Stimulated activated CD8-positive, alpha-beta memory T cell treated with anti-CD3 and anti-CD28 coated beads, Interleukin-15, amount 100 ng/mL, for 4 hours (primary cell): Measurements from ENCODE around the gene SMPD3.

Experiments
- DNase-seq, 2 donors: peaks; one replicate each; pipeline ENCODE4 v3.0.0-alpha.2; 2020; ENCODE audit warnings: low read depth in 2 of 2

Gene SMPD3

DNA sequence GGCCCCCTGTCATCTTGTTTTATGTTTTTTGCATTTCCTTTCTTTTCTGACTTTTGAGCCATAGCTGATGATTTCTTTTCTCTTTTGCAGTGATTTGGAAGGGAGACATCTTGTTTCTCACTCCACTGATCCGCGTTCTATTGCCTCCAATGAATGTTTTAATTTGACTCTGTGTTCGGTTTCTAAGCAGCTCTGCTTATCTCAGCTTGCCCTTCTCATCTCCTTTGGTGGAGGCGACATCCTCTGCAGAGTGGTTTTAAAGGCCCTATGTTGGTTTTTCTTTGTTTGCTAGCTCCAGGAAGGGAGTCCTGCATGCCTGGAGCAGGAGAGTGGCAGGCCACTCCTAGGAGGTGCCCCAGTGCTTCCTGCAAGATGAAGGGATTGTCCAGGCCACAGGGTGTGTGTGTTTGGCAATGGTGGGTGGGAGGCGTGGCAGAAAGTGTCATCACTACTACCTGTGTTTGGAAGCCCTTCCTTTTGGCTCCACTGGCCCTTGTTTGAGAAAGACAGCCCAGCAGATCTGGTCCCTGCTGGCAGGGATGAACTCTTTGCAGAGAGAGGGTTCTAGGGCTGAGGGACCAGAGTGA, 13.6 kb downstream of the SMPD3 start:
- no peak for DNase-seq

DNA sequence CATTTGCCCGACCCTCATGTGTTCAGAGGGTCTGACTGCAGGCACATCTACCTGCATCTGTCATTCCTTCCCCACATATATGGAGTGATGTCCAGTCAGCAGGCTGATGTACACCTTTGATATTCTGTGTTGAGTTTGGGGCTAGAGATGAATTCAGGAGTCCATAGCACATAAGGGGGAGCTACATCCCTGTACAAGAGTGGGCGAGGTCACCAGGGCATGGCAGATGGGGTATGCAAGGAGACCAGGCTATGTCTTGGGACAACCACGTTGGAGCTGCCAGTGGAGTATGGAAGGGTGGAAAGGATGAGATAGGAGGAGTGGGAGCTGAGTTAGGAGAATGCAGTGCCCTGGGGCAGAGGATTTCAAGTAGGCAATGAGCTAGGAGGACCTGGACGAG, 15.0 kb downstream of the SMPD3 start:
- DNase-seq: no peak

DNA sequence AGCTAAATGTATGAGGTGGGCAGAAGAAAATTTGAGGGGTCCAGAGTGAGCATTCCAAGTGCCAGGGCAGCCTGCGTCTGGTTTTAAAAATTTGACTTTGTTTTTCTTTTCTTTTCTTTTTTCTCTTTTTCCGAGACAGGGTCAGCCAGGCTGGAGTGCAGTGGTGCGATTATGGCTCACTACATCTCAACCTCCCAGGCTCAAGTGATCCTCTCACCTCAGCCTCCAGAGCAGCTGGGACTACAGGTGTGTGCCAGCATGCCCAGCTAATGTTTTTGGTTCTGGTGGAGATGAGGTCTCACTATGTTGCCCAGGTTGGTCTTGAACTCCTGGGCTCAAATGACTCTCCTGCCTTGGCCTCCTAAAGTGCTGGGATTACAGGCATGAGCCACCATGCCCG, 15.6 kb downstream of the SMPD3 start:
- DNase-seq: no peak

DNA sequence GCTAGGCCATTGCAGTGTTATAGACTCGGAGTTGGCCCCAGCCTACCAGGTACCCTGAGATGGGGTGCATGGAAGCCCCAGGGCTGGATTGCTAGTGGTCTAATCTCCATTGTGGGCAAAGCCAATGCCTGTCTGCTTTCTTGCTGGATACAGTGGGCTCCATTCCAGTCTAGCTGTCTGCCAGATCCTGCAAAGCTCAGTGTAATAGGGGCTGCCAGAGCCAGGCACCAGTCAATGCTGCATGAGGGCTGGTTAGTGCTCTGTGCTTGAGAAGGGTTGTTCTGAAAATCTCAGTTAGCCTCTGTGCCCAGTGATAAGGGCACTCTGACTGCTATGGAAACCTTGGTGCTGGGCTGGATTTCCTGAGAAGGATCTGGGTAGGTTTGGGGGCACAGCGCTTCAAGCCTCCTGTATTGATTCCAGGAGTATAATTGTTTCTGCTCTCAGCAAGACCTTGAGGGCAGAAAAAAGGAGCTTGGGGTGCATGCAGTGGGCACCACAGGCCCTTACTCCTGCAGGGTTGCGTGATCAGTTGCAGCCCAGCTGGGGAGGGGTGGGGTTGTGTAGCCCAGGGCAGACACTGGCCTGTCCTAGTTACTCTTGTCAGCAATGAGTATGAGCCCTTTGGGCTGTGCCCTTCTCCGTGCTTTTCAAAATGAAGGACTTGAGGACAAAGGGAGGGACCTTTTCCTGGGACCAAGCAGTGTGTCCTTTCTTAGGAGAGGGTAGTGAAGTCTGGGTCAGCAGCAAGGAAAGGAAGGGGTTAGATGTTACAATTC, 19.0 kb downstream of the SMPD3 start:
- no peak for DNase-seq

DNA sequence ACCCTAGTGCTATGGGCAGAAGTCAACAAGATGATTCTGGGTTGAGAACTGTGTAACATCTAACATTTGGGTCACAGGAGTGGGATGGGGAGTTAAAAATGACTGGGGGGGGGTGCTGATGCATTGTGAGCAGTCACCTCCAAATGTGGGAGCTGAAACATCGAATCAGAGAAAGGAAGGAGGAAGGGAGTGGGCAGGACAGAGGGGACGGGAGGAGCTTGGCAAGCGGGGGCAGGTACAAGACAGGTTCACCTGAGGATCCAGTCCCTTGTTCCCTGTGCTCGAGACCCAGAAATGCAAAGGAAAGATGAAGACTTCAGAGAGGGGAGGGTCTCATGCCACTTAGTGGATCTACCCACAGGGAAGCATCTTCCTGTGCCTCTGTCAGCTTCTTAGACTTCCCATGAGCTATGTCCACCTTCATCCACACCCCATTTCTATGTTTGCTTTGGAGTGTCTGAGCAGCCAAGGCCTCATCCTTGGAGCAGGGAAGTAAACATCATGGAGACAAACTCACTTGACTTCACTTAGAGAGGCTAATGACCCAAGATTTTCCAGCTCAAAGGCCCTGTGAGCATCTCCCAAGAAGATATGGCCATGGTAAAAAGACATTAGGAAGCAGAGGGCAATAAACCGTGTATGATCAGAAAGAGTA, 20.5 kb downstream of the SMPD3 start:
- DNase-seq: no peak

DNA sequence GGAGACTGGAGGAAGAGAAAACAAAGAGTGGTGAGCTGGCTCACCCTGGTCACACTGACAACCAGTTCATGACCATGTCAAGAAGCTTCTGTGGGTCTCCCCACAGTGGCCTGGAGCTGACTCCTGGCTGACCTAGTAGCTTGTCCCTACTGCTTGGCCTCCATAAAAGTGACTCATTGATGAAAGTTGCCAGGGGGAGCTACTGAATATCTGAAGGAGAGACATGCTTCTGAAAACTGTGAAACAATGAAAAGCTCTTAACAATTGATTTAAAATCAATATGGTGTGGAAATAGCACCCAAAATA, 22.0 kb downstream of the SMPD3 start:
- no peak for DNase-seq

DNA sequence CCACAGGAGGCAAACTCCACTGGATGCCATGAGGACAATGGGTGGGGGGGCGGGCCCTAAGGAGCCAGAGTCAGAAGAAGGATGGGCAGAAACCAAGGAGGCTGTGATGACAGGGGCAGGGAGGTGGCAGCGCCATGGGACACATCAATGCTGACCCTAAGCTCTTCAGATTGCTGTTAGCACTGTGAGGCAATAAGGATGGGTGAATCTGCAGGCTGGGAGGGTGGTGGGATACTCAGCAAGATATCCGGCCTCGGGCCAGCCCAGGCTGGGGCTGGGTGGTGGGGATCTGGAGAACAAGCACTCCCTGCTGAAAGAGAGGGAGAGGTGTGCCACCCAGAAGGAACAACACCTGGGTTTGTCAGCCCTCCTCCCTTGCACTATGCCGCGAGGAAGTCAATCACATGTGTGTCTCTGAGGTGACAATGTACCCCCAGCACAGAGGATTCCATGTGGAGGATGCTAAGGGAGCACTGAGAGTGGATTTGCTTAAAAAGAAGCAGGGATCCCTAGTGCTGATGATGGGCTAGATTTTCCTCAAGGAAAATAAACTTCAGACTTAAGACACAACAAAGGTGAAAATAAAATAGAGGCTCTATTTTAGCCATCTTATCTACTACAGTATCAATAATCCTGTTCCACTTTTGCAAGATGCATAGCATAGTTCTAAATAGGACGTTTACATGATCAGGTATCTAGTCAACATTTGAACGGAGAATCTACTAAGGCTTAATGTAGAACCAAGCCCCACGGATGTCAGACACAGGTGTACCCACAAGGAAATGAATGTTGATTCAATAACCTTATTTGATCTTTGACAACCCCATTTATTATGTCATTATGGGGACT, 22.6 kb downstream of the SMPD3 start:
- DNase-seq: no peak

DNA sequence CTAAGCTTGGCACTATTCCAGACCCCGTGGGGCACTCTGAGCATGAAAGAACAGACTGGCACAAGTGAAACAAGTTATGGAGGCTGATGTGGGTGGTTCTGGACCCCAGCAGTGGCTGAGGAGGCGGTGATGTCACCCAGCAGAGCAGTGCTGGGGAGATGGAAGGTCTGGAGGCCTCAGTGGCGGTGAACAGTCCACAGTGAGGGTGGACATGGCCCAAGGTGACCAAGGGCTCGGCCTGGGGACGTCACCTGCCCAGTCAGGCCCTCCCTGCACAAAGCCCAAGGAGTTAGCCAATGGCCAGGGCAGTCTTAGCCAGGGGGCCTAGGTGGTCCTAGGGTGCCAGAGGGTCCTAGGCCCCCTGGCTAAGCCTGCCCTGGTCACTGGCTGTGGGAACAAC, 24.5 kb downstream of the SMPD3 start:
- no peak for DNase-seq

DNA sequence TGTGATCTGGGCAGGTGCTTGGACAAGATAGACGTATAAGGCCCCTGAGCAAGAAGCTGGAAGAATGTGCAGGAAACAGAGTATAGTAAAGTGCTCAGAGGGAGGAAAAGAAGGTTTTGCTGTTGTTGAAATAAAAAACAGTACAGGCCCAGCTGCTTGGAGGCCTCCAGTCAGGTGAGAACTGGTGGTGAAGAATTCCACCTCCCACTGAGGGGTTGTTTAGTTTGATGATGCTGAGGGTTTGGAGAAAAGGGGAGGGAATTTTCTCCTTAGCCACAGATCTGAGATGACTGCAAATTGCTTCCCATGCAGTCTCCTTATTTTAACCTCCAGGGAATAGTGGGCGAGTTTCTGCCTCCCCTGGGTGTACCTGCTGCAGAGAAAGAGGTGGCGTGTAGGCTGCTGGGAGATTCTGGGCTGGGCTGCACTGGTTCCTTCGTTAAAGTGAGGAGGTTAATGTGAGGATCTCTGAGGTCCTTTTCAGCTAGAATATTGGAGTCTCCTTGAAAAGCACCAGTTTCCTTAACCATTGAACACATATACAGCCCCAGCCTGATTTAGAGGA, 25.8 kb downstream of the SMPD3 start:
- no peak for DNase-seq

DNA sequence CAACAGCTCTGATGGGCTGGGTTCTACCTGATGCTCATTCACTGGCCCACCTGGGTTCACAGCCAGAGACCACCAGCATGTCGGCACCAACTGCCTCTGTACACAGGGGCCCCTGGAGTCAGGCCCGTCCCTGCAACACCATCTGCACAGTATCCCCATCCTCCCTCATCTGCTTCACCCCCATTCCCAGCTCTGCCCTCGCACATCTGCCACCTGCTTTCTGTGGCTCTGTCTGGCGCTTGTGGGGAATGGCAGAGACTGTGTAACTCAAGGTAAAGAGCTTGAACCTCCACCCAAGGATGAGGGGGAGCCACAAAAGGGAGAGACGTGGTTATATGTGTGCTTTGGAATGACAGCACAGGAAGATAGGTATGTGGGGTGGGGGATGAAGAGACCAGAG, 27.2 kb downstream of the SMPD3 start:
- DNase-seq: no peak

DNA sequence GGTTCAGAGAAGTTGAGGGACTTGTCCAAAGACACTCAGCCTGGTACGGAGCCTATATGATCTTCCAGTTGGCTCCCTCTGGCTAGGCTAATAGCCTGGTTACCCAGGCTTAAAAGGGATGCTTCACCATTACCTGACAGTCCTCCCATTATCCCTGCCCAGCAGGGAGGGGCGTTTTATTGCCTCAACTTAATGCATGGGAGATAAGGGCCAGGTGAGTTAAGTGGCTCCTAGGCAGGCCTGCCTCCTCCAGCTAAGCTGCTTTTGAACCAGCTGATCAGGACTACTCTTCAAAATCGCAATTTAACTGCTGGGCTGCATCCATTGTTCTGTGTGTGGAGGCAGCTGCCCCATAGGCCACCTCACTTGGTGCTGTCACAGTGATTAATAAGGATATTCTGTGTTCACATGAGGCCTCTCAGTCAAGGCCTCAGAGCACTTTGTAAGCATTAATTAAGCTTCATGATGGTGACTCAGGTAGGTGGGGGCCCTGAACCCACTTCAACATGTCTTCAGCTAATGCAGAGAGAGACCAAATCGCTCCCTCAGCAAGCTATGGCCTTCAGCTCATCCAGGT, 27.9 kb downstream of the SMPD3 start:
- DNase-seq: no peak

DNA sequence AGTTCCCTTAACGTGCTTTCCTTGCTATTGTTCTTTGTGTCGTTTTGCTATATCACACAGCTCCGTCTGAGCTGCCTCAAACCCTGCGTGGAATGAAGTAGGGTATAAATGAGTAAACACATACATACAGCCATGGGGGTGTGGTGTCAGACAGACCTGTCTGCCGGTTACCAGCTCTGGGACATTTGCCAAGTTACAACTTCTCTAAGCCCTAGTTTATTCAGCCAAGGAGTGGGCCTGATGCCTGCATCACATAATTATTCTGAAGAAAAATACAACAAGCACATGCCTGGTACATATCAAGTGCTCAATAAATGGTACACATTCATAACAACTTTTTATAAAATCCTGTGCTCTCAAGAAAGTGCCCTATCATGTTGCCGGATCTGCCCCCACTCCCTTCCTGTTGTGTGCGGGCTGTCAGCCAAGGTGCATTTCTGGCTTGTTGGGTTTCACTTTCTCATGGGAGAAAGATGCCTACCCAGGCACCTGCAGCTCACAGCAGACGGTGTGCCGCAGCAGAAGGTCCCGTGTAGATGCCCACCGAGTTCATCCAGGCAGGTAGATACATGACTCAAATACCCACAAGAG, 30.5 kb downstream of the SMPD3 start:
- peak; percentile 42 to 54 for DNase-seq

DNA sequence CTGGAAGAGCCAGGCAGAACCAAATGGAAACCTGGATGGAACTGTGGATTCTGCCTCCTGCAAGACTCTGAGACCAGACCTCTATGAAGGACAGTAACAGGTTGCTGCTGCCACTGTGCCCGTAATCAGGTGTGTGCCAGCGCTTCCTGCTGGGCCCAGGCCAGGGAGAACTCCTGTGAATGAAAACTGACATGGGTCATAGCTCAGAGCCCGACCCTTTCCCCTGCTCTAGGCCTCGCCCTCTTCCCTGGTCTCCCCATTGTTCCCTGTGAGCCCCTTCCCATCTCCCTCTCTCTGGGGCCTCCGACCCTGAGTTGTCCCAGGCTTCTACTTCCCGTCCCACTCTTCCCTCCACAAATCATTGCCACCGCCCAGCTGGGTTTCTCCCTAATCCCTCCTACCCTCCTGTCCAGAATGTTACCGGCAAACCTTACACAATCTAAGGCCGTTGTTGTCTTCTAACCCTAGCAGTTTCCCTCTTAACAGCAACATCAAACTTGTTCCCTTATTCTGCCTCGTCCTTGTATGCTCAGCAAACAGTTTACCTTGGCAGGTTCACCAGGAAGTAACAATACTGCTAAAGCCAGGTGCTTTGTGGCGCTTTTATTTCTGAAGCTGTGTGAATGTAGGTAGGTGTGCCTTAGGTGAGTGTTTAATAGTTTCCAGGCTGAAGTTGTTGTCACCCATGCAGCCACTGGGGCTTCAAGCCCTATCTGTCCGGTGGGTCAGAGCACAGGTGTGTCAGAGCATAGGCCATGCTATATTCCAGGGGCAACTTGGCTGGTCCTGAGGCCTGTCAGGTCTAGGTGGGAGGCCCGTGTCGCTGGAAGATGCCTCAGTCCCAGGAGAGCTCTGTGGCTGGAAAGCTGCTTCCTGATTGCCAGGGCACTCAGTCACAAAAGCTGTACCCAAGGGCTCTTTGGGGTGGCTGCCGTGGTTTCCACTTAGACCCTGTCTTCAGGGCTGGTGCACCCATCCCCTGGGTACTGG, 32.0 kb downstream of the SMPD3 start:
- DNase-seq: no peak

DNA sequence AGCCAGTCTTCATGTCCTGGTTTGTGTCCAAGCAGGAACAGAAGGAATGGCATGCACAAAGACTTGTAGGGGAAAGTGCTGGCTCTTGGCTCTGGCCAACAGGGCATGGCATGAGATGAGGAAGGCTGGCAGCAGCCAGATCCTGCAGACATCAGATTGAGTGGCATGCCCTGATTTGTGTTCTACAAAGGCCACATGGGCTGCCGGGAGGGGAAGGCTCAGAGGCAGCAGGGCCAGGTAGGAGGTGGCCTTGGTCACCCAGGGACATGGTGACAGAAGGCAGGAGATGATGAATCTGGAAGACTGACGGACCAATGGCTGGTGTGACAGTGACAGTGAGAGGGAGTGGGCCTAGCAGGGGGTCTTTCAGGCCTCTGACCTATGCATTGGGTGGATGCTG, 33.7 kb downstream of the SMPD3 start:
- DNase-seq: no peak

DNA sequence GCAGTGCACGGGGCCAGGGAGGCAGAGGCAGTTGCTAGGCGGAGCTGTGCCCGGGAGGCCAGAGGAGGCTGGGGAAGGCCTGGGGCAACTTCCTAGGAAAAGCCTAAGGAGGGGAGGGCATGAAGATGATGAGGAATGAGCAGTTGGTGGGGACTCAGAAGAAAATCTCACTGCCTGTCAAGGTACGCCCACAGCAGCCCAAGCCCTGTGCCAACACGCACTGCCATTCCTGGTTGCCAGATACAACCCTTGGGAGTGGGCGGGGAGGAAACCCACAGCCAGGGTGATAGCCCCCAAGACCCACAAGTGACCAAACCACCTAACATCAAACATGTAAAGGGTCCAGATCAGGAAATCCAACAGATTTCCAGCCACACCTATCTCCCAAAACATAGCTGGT, 36.2 kb downstream of the SMPD3 start:
- no peak for DNase-seq

DNA sequence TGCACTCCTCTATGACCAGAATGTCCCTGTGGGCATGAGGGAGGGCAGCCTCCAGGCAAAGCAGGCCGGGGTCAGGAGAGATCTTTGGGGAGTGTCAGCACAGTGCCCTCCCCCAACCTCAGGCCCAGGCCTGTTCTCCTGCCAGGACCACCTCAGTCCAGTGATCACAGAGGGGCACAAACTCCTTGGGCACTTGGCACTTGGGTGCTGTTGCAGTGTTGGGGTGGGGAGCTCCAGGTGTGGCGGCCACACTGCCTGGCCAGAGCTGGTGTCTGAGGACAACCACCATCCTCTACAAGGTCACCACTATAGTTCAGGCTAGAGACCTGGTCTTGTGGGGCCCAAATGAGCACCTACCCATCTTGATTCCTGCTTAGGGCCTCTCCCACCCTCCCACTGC, 37.2 kb downstream of the SMPD3 start:
- no peak for DNase-seq

DNA sequence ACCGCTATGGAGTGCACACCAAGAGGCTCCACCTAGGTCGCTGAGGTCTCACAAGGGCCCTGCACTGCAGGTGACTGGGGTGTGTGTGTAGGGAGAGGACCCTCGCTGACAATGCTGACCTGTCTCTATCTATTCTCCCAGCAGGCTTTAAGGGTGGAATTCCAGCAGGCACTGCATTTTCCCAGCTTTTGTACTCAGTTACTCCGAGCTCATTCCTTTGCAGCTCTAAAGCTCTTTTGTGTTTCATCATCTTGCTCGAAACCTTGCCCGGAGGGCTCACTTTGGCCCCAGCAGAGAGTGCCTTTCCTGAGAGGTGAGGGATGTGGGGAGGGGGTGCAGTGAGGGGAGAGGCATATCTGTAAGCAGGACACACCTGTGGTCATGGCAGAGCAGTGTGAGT, 39.3 kb downstream of the SMPD3 start:
- no peak for DNase-seq

DNA sequence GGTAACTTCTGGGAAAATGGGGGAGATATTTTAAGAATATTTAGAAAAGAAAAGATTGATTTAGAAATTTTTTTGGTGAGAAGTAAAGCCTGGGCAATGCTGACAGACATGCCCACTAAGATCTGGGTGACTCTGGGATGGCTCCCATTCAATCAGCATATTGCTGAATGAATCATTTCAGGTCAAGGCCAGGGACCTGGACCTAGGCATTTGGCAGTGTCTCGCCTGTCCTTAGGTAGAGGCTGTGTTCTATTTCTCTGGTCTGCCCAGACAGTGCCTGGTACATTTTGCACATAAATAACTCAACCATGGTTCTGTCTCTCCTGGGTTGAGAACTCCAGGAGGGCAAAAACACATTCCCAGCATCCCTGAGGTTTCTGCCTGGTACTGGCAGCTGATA, 39.9 kb downstream of the SMPD3 start:
- DNase-seq: no peak

DNA sequence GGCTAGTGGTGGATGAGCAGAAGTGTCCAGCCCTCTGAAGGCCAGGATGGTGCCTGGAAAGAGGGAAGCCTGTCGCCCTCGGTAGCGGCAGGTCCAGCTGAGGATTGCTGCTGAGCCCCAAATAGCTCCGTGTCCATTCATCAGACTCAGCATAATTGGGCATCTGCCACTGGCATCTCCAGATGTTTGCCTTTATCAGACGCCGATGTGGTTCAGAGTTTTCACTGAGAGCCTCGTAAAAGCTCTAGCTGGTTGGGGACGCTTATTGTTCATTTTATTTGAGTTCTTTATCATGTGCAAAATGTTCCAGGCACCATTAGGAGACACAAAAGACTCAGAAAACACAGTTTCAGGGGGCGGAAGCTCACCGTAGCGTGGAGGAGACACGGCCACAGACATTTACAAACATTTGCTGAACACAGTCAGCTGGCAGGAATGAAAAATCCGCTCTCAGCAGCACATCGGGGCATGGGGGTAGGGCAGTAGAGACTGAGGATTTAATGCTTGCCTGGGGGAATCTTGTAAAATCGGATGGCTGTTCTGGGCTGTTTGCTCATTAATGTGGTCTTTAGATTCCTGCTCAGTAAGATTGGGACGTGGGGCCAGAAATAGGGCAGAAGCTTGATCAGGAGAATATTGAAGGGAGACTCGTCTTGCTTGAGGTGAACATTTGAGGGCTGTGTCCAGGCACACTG, 41.7 kb downstream of the SMPD3 start:
- no peak for DNase-seq
